H9 (cell line): ENCODE data around the gene SRA1. TPM values are rescaled to one million over a fixed set of nuclear protein-coding genes. Genes with fewer than 3 reads are reported as not detected.
A peak's percentile ranks its signal among the peaks of the same experiment; 100 is the strongest.

ENCODE experiments used
- DNase-seq: peaks from one replicate; pipeline ENCODE4 v3.0.0-alpha.2; 2017
- H2AFZ ChIP-seq: one replicate; pipeline ENCODE4 v1.6.1; 2013; ENCODE audit warnings: mild to moderate bottlenecking, low read length, control low read depth, moderate library complexity
- H2AK5ac ChIP-seq: 2 replicates; pipeline ENCODE4 v1.6.1; 2013; ENCODE audit warnings: low read length, control low read depth, mixed read lengths; ENCODE audit not compliant: insufficient read length
- H2BK120ac ChIP-seq: one replicate; pipeline ENCODE4 v1.6.1; 2013; ENCODE audit warnings: low read depth, mild to moderate bottlenecking, low read length, control low read depth, inconsistent platforms; ENCODE audit not compliant: poor library complexity, severe bottlenecking
- H2BK12ac ChIP-seq: 2 replicates; pipeline ENCODE4 v1.6.1; 2013; ENCODE audit warnings: low read length, control low read depth, mixed read lengths, low read depth; ENCODE audit not compliant: insufficient read length
- H2BK15ac ChIP-seq: 2 replicates; pipeline ENCODE4 v1.6.1; 2013; ENCODE audit warnings: low read depth, low read length, control low read depth
- H2BK20ac ChIP-seq: one replicate; pipeline ENCODE4 v1.6.1; 2013; ENCODE audit warnings: low read depth, mild to moderate bottlenecking, low read length, control low read depth, inconsistent platforms; ENCODE audit not compliant: poor library complexity, severe bottlenecking
- H2BK5ac ChIP-seq: 2 replicates; pipeline ENCODE4 v1.6.1; 2013; ENCODE audit warnings: low read length, control low read depth, mixed read lengths; ENCODE audit not compliant: insufficient read length
- H3K14ac ChIP-seq: 2 replicates; pipeline ENCODE4 v1.6.1; 2013; ENCODE audit warnings: low read length, control low read depth; ENCODE audit not compliant: insufficient read depth
- H3K18ac ChIP-seq: 2 replicates; pipeline ENCODE4 v1.6.1; 2013; ENCODE audit warnings: low read depth, mild to moderate bottlenecking, mixed read lengths, low read length, control low read depth; ENCODE audit not compliant: insufficient read length
- H3K23ac ChIP-seq: 2 replicates; pipeline ENCODE4 v1.6.1; 2013; ENCODE audit warnings: low read length, control low read depth, mixed read lengths, low read depth; ENCODE audit not compliant: insufficient read length
- H3K23me2 ChIP-seq: 2 replicates; pipeline ENCODE4 v1.6.1; 2013; ENCODE audit warnings: low read depth, mild to moderate bottlenecking, mixed read lengths, low read length, control low read depth; ENCODE audit not compliant: insufficient read length, poor library complexity, severe bottlenecking
- H3K27ac ChIP-seq: 2 replicates; pipeline ENCODE4 v1.5.1; 2013; ENCODE audit warnings: low read length, control low read depth, mixed read lengths, low read depth; ENCODE audit not compliant: insufficient read length
- H3K27me3 ChIP-seq: 2 replicates; pipeline ENCODE4 v1.6.1; 2013; ENCODE audit warnings: low read length, control low read depth, inconsistent platforms; ENCODE audit not compliant: insufficient read depth
- H3K4ac ChIP-seq: 2 replicates; pipeline ENCODE4 v1.6.1; 2013; ENCODE audit warnings: low read depth, mild to moderate bottlenecking, control low read depth, inconsistent platforms, low read length, moderate library complexity
- H3K4me1 ChIP-seq: 2 replicates; pipeline ENCODE4 v1.6.1; 2013; ENCODE audit warnings: low read length, control low read depth, inconsistent platforms; ENCODE audit not compliant: insufficient read depth
- H3K4me2 ChIP-seq: 2 replicates; pipeline ENCODE4 v1.6.1; 2013; ENCODE audit warnings: low read length, control low read depth, mixed read lengths; ENCODE audit not compliant: insufficient read length, insufficient read depth
- H3K56ac ChIP-seq: 2 replicates; pipeline ENCODE4 v1.6.1; 2013; ENCODE audit warnings: low read depth, mild to moderate bottlenecking, mixed read lengths, low read length, control low read depth; ENCODE audit not compliant: insufficient read length
- H3K79me1 ChIP-seq: 2 replicates; pipeline ENCODE4 v1.6.1; 2013; ENCODE audit warnings: low read depth, mild to moderate bottlenecking, moderate library complexity, low read length, control low read depth, inconsistent platforms; ENCODE audit not compliant: insufficient read depth, poor library complexity, severe bottlenecking
- H3K79me2 ChIP-seq: 2 replicates; pipeline ENCODE4 v1.6.1; 2013; ENCODE audit warnings: low read length, control low read depth, inconsistent platforms; ENCODE audit not compliant: insufficient read depth
- H3K9ac ChIP-seq: 2 replicates; pipeline ENCODE4 v1.6.1; 2013; ENCODE audit warnings: low read length, control low read depth, mixed read lengths; ENCODE audit not compliant: insufficient read length; ENCODE audit errors: extremely low read depth
- H3K9me3 ChIP-seq: one replicate; pipeline ENCODE4 v1.6.1; 2013; ENCODE audit warnings: low read depth, low read length, inconsistent platforms; ENCODE audit not compliant: control insufficient read depth
- H3T11ph ChIP-seq: one replicate; pipeline ENCODE4 v1.6.1; 2013; ENCODE audit warnings: mild to moderate bottlenecking, low read length, control low read depth, inconsistent platforms
- H4K20me1 ChIP-seq: one replicate; pipeline ENCODE4 v1.6.1; 2013; ENCODE audit not compliant: control insufficient read depth, insufficient read length, insufficient read depth
- H4K5ac ChIP-seq: 2 replicates; pipeline ENCODE4 v1.6.1; 2013; ENCODE audit warnings: low read depth, mild to moderate bottlenecking, mixed read lengths, low read length, control low read depth; ENCODE audit not compliant: insufficient read length
- H4K8ac ChIP-seq: replicated peaks from 2 replicates; pipeline ENCODE4 v1.6.1; 2013; ENCODE audit warnings: low read length, control low read depth, mixed read lengths, low read depth; ENCODE audit not compliant: insufficient read length
- H4K91ac ChIP-seq: 2 replicates; pipeline ENCODE4 v1.6.1; 2013; ENCODE audit warnings: low read depth, mild to moderate bottlenecking, moderate library complexity, mixed read lengths, low read length, control low read depth; ENCODE audit not compliant: insufficient read length
- H3K27ac Mint-ChIP-seq, 3 experiments: 2 replicates in 2 of 3; 3 replicates in 1 of 3; pipeline ENCODE4 v1.8.0; 2020 to 2021; ENCODE audit warnings: mixed read lengths in 3 of 3, mild to moderate bottlenecking in 1 of 3, moderate library complexity in 1 of 3
- H3K27me3 Mint-ChIP-seq: 2 replicates; pipeline ENCODE4 v1.8.0; 2021; ENCODE audit warnings: low read depth, mild to moderate bottlenecking, moderate library complexity, mixed read lengths
- H3K36me3 Mint-ChIP-seq, 3 experiments: 2 replicates in 2 of 3; 3 replicates in 1 of 3; pipeline ENCODE4 v1.8.0; 2020 to 2021; ENCODE audit warnings: low read depth in 3 of 3, mixed read lengths in 3 of 3; ENCODE audit not compliant: insufficient read depth in 1 of 3
- H3K4me1 Mint-ChIP-seq, 2 experiments: 2 replicates each; pipeline ENCODE4 v1.8.0; 2020; ENCODE audit warnings: mixed read lengths in 2 of 2
- H3K4me3 Mint-ChIP-seq, 2 experiments: 2 replicates in 1 of 2; 3 replicates in 1 of 2; pipeline ENCODE4 v1.8.0; 2020 to 2021; ENCODE audit warnings: mild to moderate bottlenecking in 2 of 2, mixed read lengths in 2 of 2, moderate library complexity in 1 of 2
- H3K9me3 Mint-ChIP-seq, 2 experiments: 2 replicates in 1 of 2; 3 replicates in 1 of 2; pipeline ENCODE4 v1.8.0; 2020; ENCODE audit warnings: mild to moderate bottlenecking in 2 of 2, mixed read lengths in 2 of 2, moderate library complexity in 1 of 2
- CTCF ChIP-seq: fragments of 200-600 bp; sonication (generic); conservative IDR thresholded peaks from 3 replicates; pipeline ENCODE4 v1.8.0; 2021; ENCODE audit warnings: antibody characterized with exemption, mild to moderate bottlenecking
- WGBS: extraction: QIAGEN DNeasy Blood & Tissue Kit; methylation state at CpG from one replicate; pipeline ENCODE4 v1.1.7; 2013; ENCODE audit warnings: missing lambda C conversion rate, low lambda C conversion rate, mixed read lengths; ENCODE audit not compliant: insufficient read length; ENCODE audit errors: extremely low coverage; 5-methylcytosine and 5-hydroxymethylcytosine counted together
- total RNA-seq: library from RNA; stranded (reverse); gene quantifications from 2 replicates; pipeline ENCODE4 v1.2.1, GENCODE V29; 2021

Gene SRA1
- total RNA-seq, 1 experiment from 2014 or later = 49.3 TPM

GRCh38 chr5:140553657-140554056, 3.6 kb downstream of the SRA1 start:
- peaks cover 16 to 60% (median 47%) of the 10 kb centered on the region in 3 experiments for H3K36me3 Mint-ChIP-seq
- no peak for DNase-seq

More at GRCh38 chr5:140553657-140554056, 3.6 kb downstream of the SRA1 start:
- H3K79me1 ChIP-seq = peaks cover 3% of the 10 kb centered on the region
- H2AK5ac ChIP-seq = no peak overlapping the region
- 100% methylated on average over 1 of the region's 2 CpGs for WGBS
- H2BK15ac ChIP-seq = no peak overlapping the region
- no peaks in the 10 kb centered on the region for H3K9me3 Mint-ChIP-seq
- no peak overlapping the region for H2BK12ac ChIP-seq
- H3T11ph ChIP-seq = no peak overlapping the region
- H2BK20ac ChIP-seq = no peak overlapping the region
- no peak overlapping the region for H3K14ac ChIP-seq
- H3K27me3 ChIP-seq = no peaks in the 10 kb centered on the region
- no peak overlapping the region for H4K91ac ChIP-seq
- no peak overlapping the region for H3K4ac ChIP-seq
- H3K27ac Mint-ChIP-seq = 0 out of 7 replicates have a peak overlapping the region, but pooled peaks of 1 of the 3 experiments have one; percentile 15
- peaks cover 6% of the 10 kb centered on the region for H3K79me2 ChIP-seq
- H3K4me1 ChIP-seq = 0 out of 2 replicates have a peak, but pooled peaks cover 6% of the 10 kb centered on the region
- H2AFZ ChIP-seq = no peak overlapping the region
- no peak for TF ChIP-seq CTCF
- H3K27ac ChIP-seq = no peak overlapping the region
- H3K56ac ChIP-seq = no peak overlapping the region
- H3K4me3 Mint-ChIP-seq = no peak overlapping the region
- H4K5ac ChIP-seq = no peak overlapping the region
- H3K23ac ChIP-seq = no peak overlapping the region
- no peak overlapping the region for H4K8ac ChIP-seq
- no peak overlapping the region for H3K9ac ChIP-seq
- no peak overlapping the region for H3K18ac ChIP-seq
- H3K4me1 Mint-ChIP-seq = peaks cover 30 to 32% of the 10 kb centered on the region in 2 experiments
- no peak overlapping the region for H3K4me2 ChIP-seq
- no peaks in the 10 kb centered on the region for H4K20me1 ChIP-seq
- no peaks in the 10 kb centered on the region for H3K23me2 ChIP-seq
- no peaks in the 10 kb centered on the region for H3K9me3 ChIP-seq
- H3K27me3 Mint-ChIP-seq = no peaks in the 10 kb centered on the region
- H2BK120ac ChIP-seq = no peak overlapping the region
- H2BK5ac ChIP-seq = no peak overlapping the region
